LNCAP (cell line): ENCODE results near the gene TMEM212.

ENCODE experiments used
- TF ChIP-seq, protein P1 (sequence below): fragments of 450-650 bp; IDR thresholded peaks from 2 replicates; pipeline ENCODE4 v1.5.1; 2017; ENCODE audit warnings: mild to moderate bottlenecking

The TMEM212 gene

DNA sequence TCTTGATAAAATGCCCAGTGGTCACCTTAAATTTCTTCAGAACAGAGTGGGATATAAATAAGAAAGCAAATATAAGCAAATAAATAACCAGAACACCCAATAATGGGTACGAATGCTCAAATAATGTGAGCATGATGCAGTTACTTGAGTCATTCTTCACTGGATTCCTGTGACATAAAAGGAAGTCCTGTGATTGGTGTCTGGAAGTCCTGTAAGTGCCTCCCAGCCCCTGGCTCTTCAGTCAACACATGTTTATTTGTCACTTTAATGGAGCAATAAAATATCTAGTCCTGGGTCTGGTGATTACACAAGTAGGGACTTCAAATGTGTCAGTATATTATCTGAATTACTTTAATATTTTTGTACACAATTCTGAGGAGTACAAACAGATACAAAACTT is 30.4 kb downstream of the TMEM212 start:
- TF ChIP-seq, protein P1, sequence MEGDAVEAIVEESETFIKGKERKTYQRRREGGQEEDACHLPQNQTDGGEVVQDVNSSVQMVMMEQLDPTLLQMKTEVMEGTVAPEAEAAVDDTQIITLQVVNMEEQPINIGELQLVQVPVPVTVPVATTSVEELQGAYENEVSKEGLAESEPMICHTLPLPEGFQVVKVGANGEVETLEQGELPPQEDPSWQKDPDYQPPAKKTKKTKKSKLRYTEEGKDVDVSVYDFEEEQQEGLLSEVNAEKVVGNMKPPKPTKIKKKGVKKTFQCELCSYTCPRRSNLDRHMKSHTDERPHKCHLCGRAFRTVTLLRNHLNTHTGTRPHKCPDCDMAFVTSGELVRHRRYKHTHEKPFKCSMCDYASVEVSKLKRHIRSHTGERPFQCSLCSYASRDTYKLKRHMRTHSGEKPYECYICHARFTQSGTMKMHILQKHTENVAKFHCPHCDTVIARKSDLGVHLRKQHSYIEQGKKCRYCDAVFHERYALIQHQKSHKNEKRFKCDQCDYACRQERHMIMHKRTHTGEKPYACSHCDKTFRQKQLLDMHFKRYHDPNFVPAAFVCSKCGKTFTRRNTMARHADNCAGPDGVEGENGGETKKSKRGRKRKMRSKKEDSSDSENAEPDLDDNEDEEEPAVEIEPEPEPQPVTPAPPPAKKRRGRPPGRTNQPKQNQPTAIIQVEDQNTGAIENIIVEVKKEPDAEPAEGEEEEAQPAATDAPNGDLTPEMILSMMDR = no peak

DNA sequence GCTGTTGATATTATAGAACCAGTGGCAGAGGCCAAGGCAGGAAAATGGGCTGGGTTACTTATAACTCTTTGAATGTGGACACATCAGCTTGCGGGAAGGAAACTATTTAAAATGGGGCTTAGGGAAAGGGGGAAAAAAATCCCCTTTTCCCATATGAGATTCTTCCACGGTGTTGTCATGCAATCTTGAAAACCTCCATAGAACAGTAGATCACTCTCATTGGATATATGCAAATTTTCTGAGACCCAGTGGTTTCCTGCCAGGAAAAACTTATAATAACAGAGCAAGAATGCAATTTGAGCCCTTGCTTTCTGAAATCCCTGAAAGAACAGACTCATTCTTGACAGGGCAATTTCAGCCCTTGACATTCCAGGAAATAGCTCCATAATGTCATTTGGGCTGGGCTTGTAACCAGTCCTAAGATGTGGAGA is 31.1 kb downstream of the TMEM212 start:
- TF ChIP-seq, protein P1 = no peak

DNA sequence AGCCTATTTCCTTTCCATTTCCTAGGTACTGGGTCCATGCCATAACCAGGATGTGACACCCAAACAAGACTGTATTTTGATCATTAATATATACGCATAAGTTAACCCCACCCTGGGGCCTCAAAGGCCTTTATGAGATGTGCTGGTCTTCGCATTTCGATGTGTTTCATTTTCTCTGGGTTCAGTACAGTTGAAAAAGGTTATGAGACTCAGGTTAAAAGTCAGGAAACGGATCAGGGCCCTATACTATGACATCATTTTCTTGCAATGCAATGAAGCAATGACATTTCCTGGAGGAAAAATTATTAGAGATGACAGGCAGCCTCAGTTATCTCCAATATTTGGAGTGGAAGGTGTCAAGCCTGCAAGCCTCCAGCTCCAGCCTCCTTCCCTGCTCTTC is 31.7 kb downstream of the TMEM212 start:
- TF ChIP-seq, protein P1 = no peak

DNA sequence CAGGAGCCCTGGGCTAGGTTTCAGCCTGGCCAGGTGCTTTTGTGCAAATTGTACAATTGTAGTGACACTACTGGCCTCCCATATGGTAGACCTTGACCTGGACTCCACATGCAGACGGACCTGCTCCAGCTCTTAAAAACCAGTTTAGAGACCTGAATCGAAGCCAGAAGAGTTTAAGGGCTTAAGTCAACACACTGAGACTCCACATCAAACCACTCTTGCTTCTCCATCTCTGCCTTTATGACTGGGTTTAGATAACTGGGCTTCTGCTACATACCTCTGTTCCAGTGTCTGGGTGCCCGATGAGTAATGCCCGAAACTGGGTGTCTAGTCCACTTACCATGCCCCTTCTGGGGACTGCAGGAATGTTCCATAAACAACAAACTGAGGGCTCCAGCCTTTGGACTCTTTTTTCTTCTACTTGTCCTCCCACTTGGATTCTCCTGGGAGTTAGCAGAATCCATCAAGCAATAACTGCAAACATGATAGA is 32.8 kb downstream of the TMEM212 start:
- TF ChIP-seq, protein P1 = no peak

DNA sequence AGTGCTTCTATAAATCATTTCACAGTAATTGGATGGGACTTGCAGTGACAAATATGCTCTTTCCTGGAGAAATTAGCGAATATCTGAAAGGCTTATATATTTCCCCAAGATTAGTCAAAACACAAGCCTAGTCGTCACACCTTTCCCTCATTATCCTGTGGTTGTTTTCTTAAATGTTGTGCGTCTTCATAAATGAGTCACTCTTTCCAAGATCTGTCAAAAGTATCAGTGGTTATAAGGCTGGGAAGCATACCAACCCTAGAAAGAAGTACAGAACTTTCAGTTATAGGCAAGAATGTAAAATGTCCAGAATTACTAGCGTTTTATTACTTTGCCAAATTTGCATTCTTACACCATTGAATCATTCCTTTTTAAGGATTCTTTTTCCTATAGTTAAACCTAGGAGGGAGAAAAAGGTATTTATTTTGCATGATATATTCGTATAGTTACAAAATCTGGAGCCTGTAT is 33.6 kb downstream of the TMEM212 start:
- TF ChIP-seq, protein P1 = no peak

DNA sequence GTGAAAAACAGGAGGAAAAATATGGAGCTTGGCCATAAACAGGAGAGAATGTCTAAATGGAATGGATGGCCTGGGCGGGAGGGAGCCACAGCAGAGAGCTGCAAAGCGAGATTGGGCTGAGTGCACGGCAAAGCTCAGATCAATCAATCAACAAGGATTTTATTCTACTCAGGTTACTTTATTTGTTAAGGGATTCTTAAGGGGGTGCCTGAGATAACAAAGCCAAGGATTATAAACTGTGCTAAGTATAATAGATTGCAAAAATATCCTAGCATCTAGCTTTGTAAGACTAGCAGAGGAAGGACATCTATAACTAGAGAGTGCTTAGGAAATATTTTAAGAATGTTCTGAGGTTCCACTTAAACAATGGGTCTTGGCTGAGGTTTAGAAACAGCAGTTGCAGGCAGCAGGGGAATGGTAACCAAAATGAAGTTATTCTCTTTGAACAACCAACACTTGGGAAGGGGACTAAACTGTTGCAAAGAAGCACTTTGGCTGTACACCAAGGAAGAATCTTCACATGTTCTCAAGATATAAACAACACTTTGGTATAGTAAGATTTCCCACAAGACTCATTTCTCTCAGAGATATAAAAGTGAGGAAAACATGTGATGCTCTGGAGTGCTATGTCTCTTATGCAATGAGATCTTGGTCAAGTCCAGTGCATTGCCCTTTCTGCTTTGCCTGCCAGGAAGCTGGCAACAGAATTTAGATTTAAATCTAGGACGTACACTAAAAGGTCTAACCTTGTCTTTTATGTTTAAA is 35.5 kb downstream of the TMEM212 start:
- TF ChIP-seq, protein P1 = no peak

DNA sequence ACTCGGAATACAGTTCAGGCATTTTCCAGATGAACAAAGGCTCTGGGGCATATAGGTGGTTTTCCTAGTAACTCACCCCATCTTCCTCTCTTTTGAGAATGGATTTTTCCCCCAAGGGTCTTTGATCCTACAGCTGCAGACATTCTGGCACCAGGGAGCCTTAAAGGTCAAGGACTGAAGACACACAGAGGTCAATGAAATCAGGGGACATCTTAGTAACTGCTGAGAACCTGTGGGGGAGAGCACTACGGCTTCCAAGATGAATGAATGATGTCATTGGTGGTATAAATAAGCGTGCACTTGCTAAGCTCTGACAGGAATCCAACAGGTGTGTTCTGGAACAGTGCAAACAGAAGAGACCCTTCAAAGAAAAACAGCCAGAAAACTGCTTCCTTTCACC is 36.3 kb downstream of the TMEM212 start:
- TF ChIP-seq, protein P1 = no peak
